GM12878 (cell line): ENCODE data around the gene SLC35E1. TPM values are rescaled to one million over a fixed set of nuclear protein-coding genes. Genes with fewer than 3 reads are reported as not detected.
"Not testable (repeated sequence)": the region's sequence is repeated elsewhere in the genome, so short reads cannot be mapped to it uniquely, and the experiment has no call there.

Source experiments
- ATAC-seq: fragments of 200-7000 bp; cut with Tn5 transposase; 3 replicates; pipeline ENCODE4 v1.9.1; 2020; ENCODE audit warnings: mild to moderate bottlenecking, moderate library complexity
- BruUV-seq: library from RNA; stranded (reverse); fragments of 400-500 nt; replicated peaks from 2 replicates; lab custom pipeline; 2021; lab: Mats Ljungman, UMichigan
- CTCF ChIA-PET: fragments of 300-600 bp; sonication (Branson Sonifier 250); formaldehyde crosslinking; extraction: SDS; loops from one replicate; lab custom pipeline; 2021; ENCODE audit warnings: inconsistent platforms; lab: Yijun Ruan, JAX
- POLR2A ChIA-PET: fragments of 350-600 bp; formaldehyde crosslinking; extraction: SDS; loops from one replicate; lab custom pipeline; 2021; ENCODE audit warnings: inconsistent platforms; lab: Charles Lee
- RAD21 ChIA-PET: fragments of 300-600 bp; sonication (Branson Sonifier 250); formaldehyde crosslinking; loops from one replicate; lab custom pipeline; 2023; ENCODE audit warnings: antibody characterized with exemption; ENCODE audit not compliant: unreplicated experiment; lab: Charles Lee
- SMC1A ChIA-PET: fragments of 300-600 bp; sonication (Branson Sonifier 250); formaldehyde crosslinking; loops from one replicate; lab custom pipeline; 2023; ENCODE audit not compliant: unreplicated experiment, uncharacterized antibody; lab: Charles Lee
- DNase-seq: peaks from one replicate; pipeline ENCODE4 v3.0.0-alpha.2; 2011; ENCODE audit warnings: low read depth, low spot score
- FAIRE-seq: peaks from 3 replicates; lab custom pipeline; 2011; peaks lifted over from hg19 to GRCh38; lab: Jason Lieb, UNC
- H2AFZ ChIP-seq: 2 replicates; pipeline ENCODE4 v1.6.0; 2011; ENCODE audit warnings: low read depth, low read length, control low read depth; ENCODE audit not compliant: control insufficient read depth
- H3K27ac ChIP-seq: 2 replicates; pipeline ENCODE4 v1.5.1; 2011; ENCODE audit warnings: control low read depth; ENCODE audit not compliant: control insufficient read depth, insufficient read depth
- H3K27me3 ChIP-seq, 2 experiments: replicated peaks in 1 of 2; 2 replicates each; pipeline versions ENCODE4 v1.6.0 to v1.6.1; 2011; ENCODE audit warnings: low read length in 1 of 2; ENCODE audit not compliant: control insufficient read depth in 2 of 2, insufficient read depth in 2 of 2
- H3K36me3 ChIP-seq, 2 experiments: 2 replicates each; pipeline ENCODE4 v1.5.1; 2011; ENCODE audit warnings: low read length in 1 of 2; ENCODE audit not compliant: control insufficient read depth in 2 of 2, insufficient read depth in 2 of 2
- H3K4me1 ChIP-seq: 2 replicates; pipeline ENCODE4 v1.6.1; 2011; ENCODE audit warnings: mild to moderate bottlenecking, low read length, moderate library complexity, mixed read lengths; ENCODE audit not compliant: control insufficient read depth, insufficient read depth
- H3K4me2 ChIP-seq: 2 replicates; pipeline ENCODE4 v1.6.0; 2011; ENCODE audit warnings: control low read depth; ENCODE audit not compliant: control insufficient read depth, insufficient read depth
- H3K4me3 ChIP-seq: fragments of 200-600 bp; sonication (generic); 2 replicates; pipeline ENCODE4 v1.5.1; 2016
- H3K79me2 ChIP-seq: 2 replicates; pipeline ENCODE4 v1.6.0; 2011; ENCODE audit warnings: low read length; ENCODE audit not compliant: control insufficient read depth, insufficient read depth
- H3K9ac ChIP-seq: 2 replicates; pipeline ENCODE4 v1.8.0; 2011; ENCODE audit warnings: low read length, control low read depth, mixed read lengths; ENCODE audit not compliant: control insufficient read depth, insufficient read depth
- H3K9me3 ChIP-seq: replicated peaks from 3 replicates; pipeline ENCODE4 v1.5.1; 2011; ENCODE audit warnings: mild to moderate bottlenecking, low read length; ENCODE audit not compliant: control insufficient read depth, insufficient read depth
- H4K20me1 ChIP-seq: 2 replicates; pipeline ENCODE4 v1.6.0; 2011; ENCODE audit not compliant: control insufficient read depth, insufficient read depth
- BHLHE40 ChIP-seq, 2 experiments: fragments of 450-650 bp in 1 of 2; IDR thresholded peaks; 2 replicates each; pipeline ENCODE4 v1.6.1; 2011 to 2017; ENCODE audit warnings: low read depth in 2 of 2, borderline replicate concordance in 1 of 2, improper control_type of control experiment in 1 of 2, low read length in 1 of 2, mild to moderate bottlenecking in 1 of 2
- ESRRA ChIP-seq: IDR thresholded peaks from 2 replicates; pipeline ENCODE4 v1.6.1; 2012; ENCODE audit warnings: mild to moderate bottlenecking, low read length, improper control_type of control experiment
- FOXK2 ChIP-seq: fragments of 450-650 bp; IDR thresholded peaks from 2 replicates; pipeline ENCODE4 v1.6.1; 2017; ENCODE audit warnings: mild to moderate bottlenecking, moderate library complexity
- STAT1 ChIP-seq: fragments of 450-650 bp; conservative IDR thresholded peaks from 2 replicates; pipeline ENCODE4 v1.6.1; 2014; ENCODE audit warnings: antibody characterized with exemption, mild to moderate bottlenecking
- TBL1XR1 ChIP-seq: IDR thresholded peaks from 2 replicates; pipeline ENCODE4 v1.6.1; 2012; ENCODE audit warnings: low read depth, low read length, improper control_type of control experiment
- ZBED1 ChIP-seq: IDR thresholded peaks from 2 replicates; pipeline ENCODE4 v1.6.1; 2016; ENCODE audit warnings: borderline replicate concordance
- WGBS: methylation state at CpG from one replicate; pipeline ENCODE4 v1.1.6; 2016; ENCODE audit warnings: low lambda C conversion rate; ENCODE audit not compliant: insufficient replicate concordance, insufficient coverage; ENCODE audit errors: missing lambda C conversion rate; 5-methylcytosine and 5-hydroxymethylcytosine counted together
- in situ Hi-C: fragments of 300-500 bp; cut with MboI; formaldehyde crosslinking; loops from 9 replicates; pipeline ENCODE4 v1.14.3; 2018; ENCODE audit warnings: mixed read lengths
- intact Hi-C: fragments of 100-400 bp; cut with micrococcal nuclease; formaldehyde crosslinking; loops from one replicate; pipeline ENCODE4 v1.14.2; 2022; ENCODE audit not compliant: unreplicated experiment
- polyA plus RNA-seq, 11 experiments: library from polyadenylated mRNA; depleted of rRNA in 4 of 11; unstranded in 6 of 11; stranded (reverse) in 5 of 11; fragments of >200 nt; fragmentation: Nextera tagmentation in 4 of 11; fragmentation: Illumina TruSeq in 1 of 11; extraction: Ambion mirVana in 4 of 11; extraction: Trizol in 1 of 11; gene quantifications; 1 replicate in 1 of 11; 2 replicates in 10 of 11; pipeline versions ENCODE4 v1.2.1 to v1.2.3, GENCODE V29; 2011 to 2016; ENCODE audit warnings: inconsistent platforms in 2 of 11, missing spikeins in 2 of 11, low read depth in 1 of 11
- total RNA-seq, 4 experiments: library from RNA; depleted of rRNA in 3 of 4; stranded (reverse); fragments of >200 nt in 3 of 4; fragmentation: Illumina TruSeq in 1 of 4; extraction: Trizol in 1 of 4; gene quantifications; 2 replicates each; pipeline versions ENCODE4 v1.2.1 to v1.2.3, GENCODE V29; 2013 to 2021

SLC35E1 gene
- total and polyA plus RNA-seq, 10 of the 15 experiments (the other 5 are each of a cell fraction or from before 2014, with no cell fraction given): 11.3 to 37.7 (median 22.1) TPM

DNA sequence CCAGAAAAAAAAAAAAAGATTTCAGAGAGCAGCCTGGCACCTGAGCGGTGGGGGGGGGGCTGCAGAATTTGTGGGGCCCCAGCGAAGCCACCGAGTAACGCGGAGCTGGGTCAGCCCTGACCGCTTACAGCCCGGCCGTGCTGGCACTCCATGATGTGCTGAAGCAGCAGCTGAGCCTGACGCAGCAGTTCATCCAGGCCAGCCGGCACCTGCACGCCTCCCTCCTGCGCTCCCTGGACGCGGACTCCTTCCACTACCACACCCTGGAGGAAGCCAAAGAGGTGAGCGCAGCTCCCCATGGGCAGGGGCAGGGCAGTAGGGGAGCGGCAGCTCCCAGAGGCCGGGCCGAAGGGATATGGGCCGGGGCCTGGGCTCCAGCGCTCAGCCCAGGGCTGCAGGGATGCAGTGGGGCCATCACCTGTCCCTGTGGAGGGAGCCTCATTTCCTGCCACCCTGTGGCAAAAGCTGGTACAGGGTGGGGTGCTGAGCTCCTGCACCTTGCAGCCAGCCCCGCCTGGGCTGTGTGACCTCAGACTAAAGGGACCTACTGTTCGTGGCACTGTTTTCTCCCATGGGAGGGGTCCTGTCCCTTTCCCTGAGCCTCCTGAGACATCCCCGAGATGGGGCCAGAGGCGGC is 57.7 kb downstream of the SLC35E1 start:
- no peak for FAIRE-seq
- no TSS peak for BruUV-seq
- H3K4me2 ChIP-seq: no peak overlapping the region

DNA sequence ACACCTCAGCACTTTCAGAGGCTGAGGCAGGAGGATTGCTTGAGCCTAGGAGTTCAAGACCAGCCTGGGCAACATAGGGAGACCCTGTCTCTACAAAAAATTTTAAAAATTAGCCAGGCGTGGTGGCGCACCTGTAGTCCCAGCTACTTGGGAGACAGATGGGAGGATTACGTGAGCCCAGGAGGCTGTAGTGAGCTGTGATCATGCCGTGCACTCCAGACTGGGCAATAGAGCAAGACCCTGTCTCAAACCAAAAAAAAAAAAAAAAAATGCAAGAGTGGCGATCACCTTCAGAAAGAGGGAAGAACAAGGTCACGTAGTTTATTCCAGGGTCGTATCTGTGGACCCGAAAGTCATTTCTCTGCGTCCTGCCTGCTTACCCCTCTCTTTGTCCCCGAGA is 59.6 kb downstream of the SLC35E1 start:
- H3K4me1 ChIP-seq, H3K9me3 ChIP-seq, FAIRE-seq, H3K27me3 ChIP-seq, SMC1A ChIA-PET, CTCF ChIA-PET, POLR2A ChIA-PET, DNase-seq, H3K27ac ChIP-seq, RAD21 ChIA-PET, ATAC-seq, intact Hi-C loops, BruUV-seq, H3K79me2 ChIP-seq, H2AFZ ChIP-seq, H3K4me2 ChIP-seq, in situ Hi-C loops, H3K4me3 ChIP-seq, H3K9ac ChIP-seq, H4K20me1 ChIP-seq: not testable (repeated sequence)
- 74% methylated on average over 4 of the region's 10 CpGs for WGBS
- H3K36me3 ChIP-seq: peaks cover 7 to 11% of the 10 kb centered on the region in 2 experiments; a peak in 3 of 4 replicates

More for the DNA sequence above, 57.7 kb downstream of the SLC35E1 start:
- Histone ChIP-seq H3K4me3 (no peak overlapping the region), H2AFZ (no peak overlapping the region), H3K36me3 (peaks cover 17 to 23% of the 10 kb centered on the region in 2 experiments; a peak in 3 of 4 replicates), H3K4me1 (no peaks in the 10 kb centered on the region), H3K27ac (no peak overlapping the region), H3K27me3 (no peaks in the 10 kb centered on the region), H3K9me3 (no peaks in the 10 kb centered on the region), H4K20me1 (no peaks in the 10 kb centered on the region), H3K9ac (no peak overlapping the region), H3K79me2 (no peaks in the 10 kb centered on the region)
- ATAC-seq: peak; percentile 71
- POLR2A ChIA-PET: interaction anchor here (0.6 kb wide), 2 partner anchors 117 to 604 kb away, joined by 3 to 4 read pairs; no protein-coding TSS in a partner anchor
- TF ChIP-seq ZBED1 (no peak), BHLHE40 (IDR thresholded peaks at IDR 0.05; ENCODE audit: borderline replicate concordance in 1 of 2, low read depth in 2 of 2, low read length in 1 of 2) (no peak), STAT1 (no peak), TBL1XR1 (no peak), FOXK2 (no peak), ESRRA (no peak)
- in situ Hi-C loops: no loop called here
- intact Hi-C loops: no loop called here
- DNase-seq: no peak
- CTCF ChIA-PET: interaction anchor here (0.7 kb wide), 1 partner anchor 9 kb away, joined by 3 read pairs; no protein-coding TSS in a partner anchor
- 89% methylated on average over 24 of the region's 24 CpGs for WGBS
- SMC1A ChIA-PET: interaction anchor here (1.0 kb wide), 1 partner anchor 44 kb away, joined by 5 read pairs; no protein-coding TSS in a partner anchor
- RAD21 ChIA-PET: no interaction called here
